GM21381 (cell line): ENCODE results near the gene GTPBP4.

Source experiments
- ATAC-seq: cut with Tn5 transposase; IDR thresholded peaks from one replicate; pipeline ENCODE4 v1.9.1; 2021; ENCODE audit warnings: mild to moderate bottlenecking, moderate library complexity; ENCODE audit not compliant: unreplicated experiment

The GTPBP4 gene

DNA sequence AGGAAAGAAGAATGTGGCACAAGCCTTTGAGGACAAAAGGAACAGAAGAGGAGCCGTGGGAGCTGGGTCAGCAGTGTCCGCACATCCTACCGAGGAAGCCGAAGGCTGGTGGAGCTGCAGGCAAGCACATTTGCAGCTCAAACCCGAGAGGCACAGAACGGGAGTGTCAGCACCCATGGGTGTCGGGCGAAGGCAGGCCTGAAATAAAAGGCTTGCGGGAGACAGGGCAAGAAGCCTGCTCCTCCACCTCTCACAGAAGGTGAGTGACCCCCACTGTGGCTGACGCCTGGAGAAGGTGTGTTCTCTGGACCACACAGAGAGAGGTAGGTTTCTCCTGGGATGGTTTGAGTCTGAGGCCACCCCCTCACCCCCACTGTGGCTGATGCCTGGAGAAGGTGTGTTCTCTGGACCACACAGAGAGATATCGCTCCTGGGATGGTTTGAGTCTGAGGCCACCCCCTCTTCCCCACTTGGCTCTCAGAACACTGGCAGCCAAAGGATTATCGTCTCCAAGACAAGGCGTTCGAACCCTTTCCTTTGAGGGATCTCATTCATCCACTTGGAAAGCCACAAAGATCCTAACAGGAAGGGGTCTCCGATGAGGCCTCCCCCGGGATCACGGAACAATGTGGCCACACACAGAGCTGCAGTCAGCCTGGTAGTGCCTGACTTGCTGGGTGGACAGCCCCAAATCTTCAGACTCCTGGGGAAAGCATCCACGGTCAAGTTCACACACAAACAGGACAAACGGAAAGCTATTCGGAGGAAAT lies 21.6 kb upstream of the GTPBP4 start:
- ATAC-seq, result no peak

DNA sequence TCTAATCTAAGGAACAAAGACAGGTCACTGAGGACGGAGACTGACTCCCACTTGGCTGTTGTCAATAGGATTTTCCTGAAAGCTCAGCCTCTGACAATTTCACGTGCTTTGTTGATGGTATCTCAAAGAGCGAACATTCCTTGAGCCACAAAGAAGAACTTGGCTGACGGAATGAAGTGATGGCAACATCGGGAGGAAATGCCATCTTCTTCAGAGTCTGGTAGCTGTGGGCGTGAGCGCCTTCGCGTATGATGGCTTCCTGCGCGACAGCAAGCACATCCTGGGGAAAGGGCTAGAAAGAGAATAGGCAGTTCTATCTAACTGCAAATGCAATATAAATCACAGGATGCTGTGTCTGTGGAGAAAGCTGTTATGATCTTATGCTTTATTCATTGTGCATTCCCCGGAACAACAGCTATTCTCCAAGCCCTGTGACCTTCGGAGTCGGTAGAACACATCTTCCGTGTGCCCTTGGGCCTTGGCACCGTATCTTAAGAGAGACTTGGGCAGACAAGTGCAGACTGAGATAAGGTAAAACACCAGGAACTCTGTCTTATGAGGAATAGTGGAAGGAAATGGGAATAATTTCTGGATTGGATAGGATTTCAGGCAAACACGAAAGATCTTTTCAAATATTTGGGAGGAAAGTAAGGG lies 19.6 kb upstream of the GTPBP4 start:
- no peak for ATAC-seq

DNA sequence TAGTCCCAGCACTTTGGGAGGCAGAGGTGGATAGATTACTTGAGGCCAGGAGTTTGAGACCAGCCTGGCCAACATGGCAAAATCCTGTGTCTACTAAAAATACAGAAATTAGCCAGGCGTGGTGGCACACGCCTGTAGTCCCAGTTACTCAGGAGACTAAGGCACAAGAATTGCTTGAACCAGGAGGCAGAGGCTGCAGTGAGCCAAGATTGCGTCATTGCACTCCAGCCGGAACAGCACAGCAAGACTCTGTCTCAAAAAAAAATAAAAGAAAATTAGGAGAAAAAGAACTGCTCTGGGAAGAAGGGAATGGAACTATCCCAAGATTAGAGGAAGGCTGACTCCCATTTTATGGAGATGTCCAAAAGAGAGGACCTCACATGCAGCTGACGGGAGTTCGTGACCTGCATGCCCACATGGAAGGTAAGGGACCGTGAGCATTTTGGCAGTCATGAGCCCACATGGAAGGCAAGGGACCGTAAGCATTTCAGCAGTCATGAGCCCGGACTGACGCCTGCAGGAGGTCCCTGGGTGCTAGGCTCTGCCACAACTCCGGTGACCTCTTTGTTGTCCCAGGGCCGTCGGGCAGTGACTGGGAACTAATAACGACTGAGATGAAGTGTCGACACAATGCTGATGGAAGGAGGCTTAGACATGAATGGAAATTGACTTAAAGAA lies 18.6 kb upstream of the GTPBP4 start:
- no peak for ATAC-seq

DNA sequence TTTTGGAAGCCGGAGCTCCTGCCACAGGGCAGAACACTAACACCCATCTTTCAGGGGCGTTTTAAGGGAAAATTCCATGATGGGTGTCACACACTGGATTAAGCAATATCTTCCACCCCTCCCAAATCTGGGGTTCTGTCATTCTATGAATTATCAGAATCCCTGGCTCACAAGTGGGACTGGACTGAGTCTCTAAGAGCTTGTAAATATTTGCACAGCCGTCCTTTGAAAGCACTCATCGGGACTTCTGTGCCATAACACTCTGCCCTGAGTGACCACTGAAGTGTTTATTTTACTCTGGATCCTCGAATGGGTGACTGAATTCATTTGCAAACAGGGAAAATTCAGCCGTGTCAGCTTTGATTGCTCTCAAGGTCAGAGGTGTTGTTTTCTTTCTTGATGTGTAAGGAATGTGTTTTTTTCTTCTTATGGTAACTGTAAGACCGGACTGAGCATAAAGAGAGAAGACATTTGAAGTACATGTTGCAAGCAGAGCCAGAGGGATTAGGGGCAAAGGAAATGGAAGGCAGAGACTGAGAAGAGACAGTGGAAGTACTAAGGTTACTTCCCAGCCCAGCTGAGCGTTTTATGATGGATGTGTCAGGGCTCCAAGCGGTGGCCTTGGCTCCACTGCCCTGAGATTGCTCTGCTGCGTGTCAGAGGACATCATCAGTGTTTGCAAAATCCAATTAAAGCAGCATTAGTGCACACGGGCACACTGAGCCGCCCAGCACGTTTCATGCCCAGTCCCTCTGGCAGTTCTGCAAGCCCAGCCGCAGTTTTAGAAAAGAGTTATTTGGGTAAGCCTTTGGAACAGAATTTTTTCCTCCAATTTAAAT lies 17.7 kb upstream of the GTPBP4 start:
- ATAC-seq, result no peak

DNA sequence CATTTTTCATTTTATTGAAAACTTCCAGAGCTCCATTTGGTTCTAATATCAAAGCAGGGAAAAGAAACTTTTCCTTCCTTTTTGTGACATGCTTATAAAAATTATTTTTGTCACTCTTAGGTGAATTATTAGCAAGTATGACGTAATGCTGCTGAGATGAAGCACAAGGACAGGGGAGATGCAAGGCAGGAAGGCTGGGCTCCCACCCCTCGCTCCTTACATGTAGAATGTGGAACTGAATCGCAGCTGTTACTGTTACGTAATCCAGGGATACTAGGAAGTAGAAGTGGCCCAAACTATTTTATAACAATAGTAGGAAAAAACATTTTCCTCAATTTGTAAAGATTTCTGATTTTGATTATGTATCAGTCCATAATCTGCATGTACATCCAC lies 17.1 kb upstream of the GTPBP4 start:
- no peak for ATAC-seq

DNA sequence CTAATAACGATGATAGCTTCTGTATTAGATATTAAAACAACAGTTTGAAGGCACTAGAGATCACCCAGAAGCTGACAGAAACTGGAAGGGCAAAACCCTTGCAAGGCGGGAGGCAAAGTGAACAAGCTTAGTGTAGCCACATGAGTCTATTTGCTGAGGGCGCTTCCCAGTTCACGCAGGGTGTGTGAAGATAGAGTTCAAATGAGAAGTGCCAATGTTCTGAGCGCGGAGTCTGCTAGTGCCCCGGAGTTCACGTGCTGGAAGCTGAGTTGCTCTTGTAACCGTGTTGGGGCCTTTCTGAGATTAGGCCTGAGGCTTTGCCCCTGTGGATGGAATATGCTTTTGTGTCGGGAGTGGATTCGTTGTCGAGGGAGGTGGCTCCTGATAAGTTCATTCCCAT lies 16.6 kb upstream of the GTPBP4 start:
- no peak for ATAC-seq

DNA sequence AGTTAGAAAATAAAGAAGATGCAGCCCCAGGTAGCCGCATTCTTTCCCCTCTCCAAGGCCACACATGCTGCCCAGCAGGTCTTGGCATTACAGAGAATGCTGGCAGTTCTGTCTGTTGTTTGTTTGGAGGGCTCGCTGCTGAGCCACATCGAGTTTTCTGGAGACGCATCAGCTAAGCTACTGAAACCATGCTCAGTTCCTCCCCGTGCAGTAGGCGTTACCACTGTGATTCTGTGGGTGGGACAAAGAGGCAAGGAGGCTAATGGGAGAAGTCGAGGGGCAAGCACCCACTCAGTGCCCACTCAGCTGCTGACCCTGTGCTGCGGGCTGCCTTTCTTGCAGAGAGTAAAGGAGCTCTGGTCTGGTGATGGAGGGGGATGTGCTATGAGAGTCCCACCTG lies 15.5 kb upstream of the GTPBP4 start:
- ATAC-seq, result no peak

DNA sequence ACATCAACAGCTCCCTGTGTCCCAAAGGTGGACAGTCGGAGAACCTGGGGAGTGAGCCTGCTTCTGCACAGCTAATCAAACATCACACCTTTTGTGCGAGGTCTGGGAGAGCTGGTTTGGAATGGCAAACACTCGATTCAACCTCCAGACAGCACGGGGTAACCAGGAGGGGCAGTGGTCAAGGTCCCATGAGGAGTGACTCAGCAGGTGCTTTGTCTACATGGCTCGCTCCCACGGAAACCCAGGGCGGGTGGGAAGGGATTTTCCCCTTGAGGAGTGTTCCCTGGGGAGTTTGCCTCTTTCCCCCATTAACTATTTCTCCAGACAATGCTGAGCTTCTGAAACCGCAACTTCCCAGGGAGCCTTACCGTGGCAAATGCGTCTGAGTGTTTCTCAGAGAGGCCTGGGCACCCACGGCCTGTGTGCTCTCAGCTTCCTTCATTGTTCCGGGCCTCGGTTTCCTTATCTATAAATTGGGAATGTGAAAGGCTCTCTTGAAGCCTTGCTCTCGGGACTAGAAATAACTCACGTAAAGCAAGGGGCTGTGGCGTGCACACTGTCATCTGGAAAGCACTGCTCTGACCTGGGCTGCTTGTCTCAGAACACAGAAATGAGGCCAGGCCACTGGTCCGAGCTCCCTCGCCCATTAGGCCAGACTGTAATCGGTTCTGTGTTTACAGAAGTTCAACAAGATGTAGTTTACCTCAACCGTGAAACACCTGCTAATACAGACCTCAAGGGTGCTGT lies 14.0 kb upstream of the GTPBP4 start:
- no peak for ATAC-seq

DNA sequence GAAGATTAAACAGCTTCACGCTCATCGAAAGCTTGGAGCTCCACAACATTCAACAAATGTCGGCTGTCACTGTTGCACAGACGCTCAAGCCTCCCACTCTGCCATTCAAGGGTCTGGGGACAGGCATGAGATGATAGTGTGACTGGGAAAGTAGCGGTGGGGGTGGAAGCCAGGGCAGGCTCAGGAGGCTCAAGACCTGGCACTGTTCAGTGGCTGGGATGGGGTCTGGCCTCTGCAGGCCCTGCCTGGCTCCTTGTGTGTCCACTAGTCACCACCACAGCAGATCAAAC lies 13.5 kb upstream of the GTPBP4 start:
- no peak for ATAC-seq

DNA sequence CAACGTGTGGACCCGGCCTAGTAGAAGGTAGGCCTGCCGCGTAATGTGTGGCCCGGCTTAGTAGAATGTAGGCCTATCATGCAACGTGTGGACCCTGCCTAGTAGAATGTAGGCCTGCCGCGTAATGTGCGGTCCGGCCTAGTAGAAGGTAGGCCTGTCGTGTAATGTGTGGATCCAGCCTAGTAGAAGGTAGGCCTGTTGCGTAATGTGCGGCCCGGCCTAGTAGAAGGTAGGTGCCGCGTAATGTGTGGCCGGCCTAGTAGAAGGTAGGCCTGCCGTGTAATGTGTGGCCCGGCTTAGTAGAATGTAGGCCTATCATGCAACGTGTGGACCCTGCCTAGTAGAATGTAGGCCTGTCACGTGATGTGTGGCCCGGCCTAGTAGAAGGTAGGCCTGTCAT lies 11.9 kb upstream of the GTPBP4 start:
- no peak for ATAC-seq

DNA sequence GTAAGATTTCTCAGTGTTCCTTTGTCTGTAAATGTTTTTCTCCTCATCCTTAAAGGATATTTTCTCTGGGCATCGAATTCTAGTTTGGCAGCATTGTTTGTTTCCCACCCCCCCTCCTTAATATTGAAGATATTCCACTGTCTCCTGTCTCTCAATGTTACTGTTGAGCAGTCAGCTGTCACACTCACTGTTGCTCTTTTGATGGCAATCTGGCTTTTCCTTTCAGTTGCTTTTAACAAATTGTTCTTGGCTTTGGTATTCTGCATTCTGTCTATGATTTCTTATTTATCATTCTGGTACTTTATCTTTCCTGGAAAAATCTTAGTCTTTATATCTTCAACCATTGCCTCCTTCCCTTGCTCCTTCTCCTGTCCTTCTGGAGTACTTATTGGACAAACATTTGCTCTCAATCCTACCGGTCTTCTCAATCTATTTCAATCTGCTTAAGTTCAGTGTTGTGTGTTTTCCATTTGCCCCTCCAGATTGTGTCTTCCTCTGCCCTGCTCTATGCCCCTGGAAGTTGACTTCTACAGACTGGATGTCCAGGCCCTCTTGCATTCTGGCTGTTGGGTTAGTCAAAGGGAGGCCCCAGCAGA lies 9.3 kb upstream of the GTPBP4 start:
- ATAC-seq, result no peak

DNA sequence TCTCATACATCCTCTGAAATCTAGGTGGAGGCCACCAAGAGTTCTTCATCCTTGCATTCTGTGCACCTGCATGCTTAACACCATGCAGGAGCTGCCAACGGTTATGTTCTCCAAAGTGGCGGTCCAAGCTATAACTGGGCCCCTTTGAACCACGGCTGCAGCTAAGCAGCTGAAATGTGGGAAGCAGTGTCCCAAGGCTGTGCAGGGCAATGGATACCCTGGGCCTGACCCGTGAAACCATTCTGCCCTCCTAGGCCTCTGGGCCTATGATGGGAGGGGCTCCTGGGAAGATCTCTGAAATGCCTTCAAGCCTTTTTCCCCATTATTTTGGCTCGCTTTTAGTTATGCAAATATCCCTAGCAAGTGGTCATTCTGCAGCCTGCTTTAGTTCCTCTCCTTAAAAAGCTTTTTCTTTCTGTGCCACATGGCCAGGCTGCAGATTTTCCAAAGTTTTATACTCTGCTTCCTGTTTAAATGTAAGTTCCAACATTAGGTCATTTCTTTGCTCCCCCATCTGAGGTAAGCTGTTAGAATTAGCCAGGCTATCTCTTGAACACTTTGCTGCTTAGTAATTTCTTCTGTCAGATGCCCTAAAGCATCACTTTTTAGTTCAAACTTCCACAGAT lies 7.7 kb upstream of the GTPBP4 start:
- no peak for ATAC-seq

DNA sequence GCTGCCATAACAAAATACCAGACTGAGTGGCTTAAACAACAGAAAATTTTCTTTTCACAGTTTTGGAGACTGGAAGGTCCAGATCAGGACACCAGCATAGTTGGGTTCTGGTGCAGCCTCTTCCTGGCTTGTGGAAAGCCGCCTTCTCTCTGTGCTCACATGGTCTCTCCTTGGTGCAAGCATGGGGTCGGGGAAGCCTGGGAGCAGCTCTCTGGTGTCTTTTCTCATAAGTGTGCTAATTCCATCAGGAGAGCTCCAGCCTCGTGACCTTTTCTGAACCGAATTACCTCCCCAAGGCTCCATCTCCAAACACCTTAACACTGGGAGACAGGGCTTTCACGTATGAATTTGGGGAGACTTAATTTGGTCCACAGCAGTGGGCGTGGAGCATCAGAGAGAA lies 4.8 kb upstream of the GTPBP4 start:
- no peak for ATAC-seq

DNA sequence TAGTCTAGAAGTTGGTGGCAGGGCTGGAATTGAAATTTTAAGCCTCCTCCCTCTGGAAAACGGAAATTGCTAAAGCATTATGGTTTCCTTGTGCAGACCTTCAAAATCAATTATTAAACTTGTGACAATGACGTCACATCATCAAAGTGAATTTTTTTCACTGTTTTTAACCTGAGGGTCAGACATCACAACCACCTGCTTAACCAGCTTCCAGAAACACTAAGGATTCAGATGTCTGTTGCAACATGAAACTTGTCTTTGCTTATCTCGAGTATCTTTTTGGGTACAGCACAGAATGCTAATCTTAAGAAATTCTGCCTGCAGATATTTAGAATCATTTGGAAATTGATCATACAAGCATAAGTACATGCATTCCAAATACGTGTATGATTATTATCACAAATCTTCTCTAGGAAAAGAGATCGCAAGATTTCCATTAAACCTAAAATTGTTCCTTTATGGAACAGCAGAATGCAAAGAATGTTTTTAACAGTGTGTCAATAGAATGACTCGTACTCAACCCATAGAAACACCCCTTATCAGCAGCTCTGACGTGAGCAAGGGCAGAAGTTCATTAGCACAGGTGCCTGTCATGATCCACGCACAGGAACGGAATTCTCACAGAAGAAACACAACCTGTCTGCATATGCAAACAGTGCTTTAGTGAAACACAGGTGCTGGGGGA lies 4.1 kb upstream of the GTPBP4 start:
- ATAC-seq, result no peak

DNA sequence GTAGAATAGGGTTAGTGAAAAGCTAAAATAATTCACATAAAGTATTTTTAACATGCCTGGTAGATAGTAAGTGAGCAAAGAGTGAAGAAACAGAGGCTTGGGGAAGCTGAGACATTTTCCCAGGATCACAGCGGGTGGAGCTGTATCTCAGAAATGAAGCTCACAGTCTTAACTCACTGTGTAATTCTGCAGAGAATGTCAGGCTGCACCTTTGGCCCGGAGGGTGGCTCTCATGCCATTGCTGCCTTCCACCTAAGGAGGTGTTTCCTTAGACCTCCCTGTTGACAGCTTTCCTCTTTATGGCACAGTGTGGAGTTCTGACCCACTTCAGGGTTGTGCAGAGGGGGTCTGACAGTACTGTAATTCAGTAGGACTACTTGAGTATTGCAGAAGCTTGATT lies 2.9 kb upstream of the GTPBP4 start:
- no peak for ATAC-seq

DNA sequence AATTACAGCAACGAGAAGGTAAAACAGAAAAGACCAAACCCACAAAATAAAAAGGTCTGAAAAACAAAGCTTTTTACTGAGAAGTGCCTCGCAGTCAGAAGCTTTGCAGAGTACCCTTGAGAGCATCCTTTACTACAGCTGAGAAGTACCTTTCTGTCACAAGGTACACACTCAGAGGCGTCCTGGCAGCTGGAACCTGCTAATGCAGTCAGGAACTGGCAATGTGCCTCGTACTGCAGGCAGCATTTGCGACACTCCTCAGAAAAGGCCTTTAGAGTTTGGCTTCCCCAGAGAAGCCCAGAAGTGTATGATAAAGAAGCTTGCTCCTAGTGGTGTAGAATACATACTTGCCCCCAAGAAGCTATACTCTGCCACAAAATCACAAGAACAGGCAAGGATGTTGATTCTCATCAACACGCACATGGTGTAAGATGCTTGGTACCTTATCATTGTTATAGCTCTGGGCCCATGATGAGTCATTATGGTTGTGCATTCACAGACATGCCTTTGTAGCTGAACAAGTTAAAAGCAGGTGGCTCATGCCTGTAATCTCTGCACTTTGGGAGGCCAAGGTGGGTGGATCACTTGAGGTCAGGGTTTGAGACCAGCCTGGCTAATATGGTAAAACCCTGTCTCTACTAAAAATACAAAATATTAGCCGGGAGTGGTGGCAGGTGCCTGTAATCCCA lies 2.0 kb upstream of the GTPBP4 start:
- ATAC-seq, result no peak

DNA sequence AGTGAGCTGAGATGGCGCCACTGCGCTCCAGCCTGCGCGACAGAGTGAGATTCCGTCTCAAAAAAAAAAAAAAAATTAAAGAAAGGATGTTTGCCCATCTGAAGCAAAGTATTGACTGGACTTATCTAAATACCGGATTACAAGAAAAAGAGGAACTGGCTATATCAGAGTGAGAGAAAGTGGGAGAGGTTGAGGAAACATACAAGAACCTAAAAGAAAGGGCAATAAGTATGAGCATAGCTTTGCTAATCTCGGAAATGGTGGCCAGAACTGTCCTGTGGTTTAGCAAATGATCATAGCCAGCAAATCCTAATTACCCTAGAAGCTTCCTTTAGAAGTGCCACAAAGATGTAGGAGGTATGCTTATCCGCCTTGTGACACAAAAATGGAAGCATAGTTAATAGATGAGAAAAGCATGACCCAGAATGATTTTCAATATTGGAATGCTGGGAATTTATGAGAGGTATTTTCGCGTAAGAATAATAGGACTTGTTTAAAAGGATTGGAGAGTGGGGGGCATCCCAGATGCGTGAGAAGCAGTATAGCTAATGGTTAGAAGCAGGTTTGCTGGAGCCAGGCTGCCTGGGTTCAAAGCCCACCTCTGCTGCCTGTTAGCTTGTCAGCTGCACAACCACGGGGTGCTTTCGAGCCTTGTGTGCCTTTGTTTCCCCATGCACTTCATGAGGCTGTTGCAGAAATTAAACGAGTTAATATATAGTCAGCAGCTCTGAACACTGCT lies 1.2 kb upstream of the GTPBP4 start:
- ATAC-seq, result no peak

DNA sequence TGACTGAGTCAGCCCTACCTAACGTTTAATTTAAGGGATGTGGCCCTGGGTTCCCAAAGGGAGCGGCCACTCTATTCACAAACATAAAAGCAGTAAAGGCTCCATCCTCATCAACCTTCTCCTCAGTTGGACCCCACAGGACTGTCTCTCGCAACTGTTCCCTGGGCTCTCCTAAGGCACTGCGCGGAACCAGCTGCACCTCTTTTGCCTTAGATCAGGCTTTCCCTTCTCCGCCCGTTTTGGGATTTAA lies 689 bp upstream of the GTPBP4 start:
- ATAC-seq, result no peak
